ENCODE measurements around the gene VSNL1.

VSNL1 gene

DNA sequence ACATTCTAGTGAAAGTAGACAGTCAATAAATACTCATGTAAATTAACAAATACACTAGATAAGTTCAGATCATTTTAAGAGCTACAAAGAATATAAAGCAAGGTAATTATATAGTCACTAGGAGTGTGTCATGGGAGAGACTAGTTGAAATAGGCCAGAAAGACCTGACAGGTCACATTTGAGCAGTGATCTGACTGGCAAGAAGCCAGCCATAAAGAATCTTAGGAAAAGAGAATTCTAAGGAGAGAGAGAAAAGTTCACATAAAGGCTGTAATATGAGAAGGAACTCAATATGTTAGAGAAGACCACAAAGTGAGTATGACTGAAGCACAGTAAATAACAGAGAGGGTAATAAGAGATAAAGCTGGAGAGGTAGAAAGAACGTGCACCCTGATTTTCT is 31.2 kb downstream of the VSNL1 start:
- in situ Hi-C loops (cut with HindIII; ENCODE audit: low sequenced_read_pairs): no loop called here
- TF ChIP-seq, protein P1, sequence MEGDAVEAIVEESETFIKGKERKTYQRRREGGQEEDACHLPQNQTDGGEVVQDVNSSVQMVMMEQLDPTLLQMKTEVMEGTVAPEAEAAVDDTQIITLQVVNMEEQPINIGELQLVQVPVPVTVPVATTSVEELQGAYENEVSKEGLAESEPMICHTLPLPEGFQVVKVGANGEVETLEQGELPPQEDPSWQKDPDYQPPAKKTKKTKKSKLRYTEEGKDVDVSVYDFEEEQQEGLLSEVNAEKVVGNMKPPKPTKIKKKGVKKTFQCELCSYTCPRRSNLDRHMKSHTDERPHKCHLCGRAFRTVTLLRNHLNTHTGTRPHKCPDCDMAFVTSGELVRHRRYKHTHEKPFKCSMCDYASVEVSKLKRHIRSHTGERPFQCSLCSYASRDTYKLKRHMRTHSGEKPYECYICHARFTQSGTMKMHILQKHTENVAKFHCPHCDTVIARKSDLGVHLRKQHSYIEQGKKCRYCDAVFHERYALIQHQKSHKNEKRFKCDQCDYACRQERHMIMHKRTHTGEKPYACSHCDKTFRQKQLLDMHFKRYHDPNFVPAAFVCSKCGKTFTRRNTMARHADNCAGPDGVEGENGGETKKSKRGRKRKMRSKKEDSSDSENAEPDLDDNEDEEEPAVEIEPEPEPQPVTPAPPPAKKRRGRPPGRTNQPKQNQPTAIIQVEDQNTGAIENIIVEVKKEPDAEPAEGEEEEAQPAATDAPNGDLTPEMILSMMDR (IDR thresholded peaks at IDR 0.05; ENCODE audit: low read depth, low read length): no peak
- DNase-seq (ENCODE audit: low read depth, low spot score): peak; percentile 51
- no peak overlapping the region for H3K4me3 ChIP-seq (ENCODE audit: low read depth, low read length)

DNA sequence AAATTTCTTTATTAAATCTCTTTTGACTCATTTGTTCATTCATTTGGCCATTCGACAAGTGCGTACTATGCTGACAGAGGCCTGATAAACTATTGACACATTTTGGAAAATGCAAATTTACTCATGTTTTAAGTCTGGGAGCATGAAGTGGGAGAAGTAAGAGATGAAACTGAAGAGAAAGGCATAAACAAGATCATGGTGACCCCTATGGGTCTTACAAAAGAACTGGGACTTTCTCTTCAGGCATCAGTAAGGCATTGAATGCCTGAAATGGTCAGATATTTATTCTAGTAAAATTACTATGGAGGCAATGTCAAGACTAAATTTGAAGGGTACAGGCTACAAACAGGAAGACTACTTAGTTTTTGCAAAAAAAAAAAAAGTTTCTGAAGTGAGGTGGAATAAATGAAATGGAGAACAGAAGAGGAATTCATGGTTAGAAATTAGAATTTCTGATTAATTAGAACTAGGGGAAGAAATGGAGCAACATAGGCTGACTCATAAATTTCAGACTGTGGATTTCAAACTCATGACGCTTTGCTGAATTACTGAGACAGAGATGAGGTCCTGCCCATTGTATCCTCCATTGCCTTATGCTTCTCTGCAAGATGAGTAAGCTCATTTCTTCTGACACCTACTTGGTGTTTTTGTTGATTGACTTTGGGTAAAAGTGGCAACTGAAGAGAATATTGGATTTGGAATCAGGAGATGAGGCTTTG is 32.7 kb downstream of the VSNL1 start:
- in situ Hi-C loops (cut with HindIII; ENCODE audit: low sequenced_read_pairs): no loop called here
- no peak overlapping the region for H3K4me3 ChIP-seq (ENCODE audit: low read depth, low read length)

GRCh38 chr2:17573804-17574175 is 33.3 kb downstream of the VSNL1 start:
- TF ChIP-seq, protein P1 (IDR thresholded peaks at IDR 0.05; ENCODE audit: low read depth, low read length): no peak
- peak; percentile 17 for DNase-seq (ENCODE audit: low read depth, low spot score)
- H3K4me3 ChIP-seq (ENCODE audit: low read depth, low read length): no peak overlapping the region
- in situ Hi-C loops (cut with HindIII; ENCODE audit: low sequenced_read_pairs): no loop called here

More for the DNA sequence above, 32.7 kb downstream of the VSNL1 start:
- TF ChIP-seq, protein P1 (IDR thresholded peaks at IDR 0.05; ENCODE audit: low read depth, low read length): peak; percentile 27
- DNase-seq (ENCODE audit: low read depth, low spot score): peak; percentile 33

- no peak overlapping the region for H3K4me3 ChIP-seq (ENCODE audit: low read depth, low read length)
- in situ Hi-C loops (cut with HindIII; ENCODE audit: low sequenced_read_pairs): no loop called here
- TF ChIP-seq, protein P1 (IDR thresholded peaks at IDR 0.05; ENCODE audit: low read depth, low read length): no peak
- DNase-seq (ENCODE audit: low read depth, low spot score): no peak
These were observed 34.0 kb downstream of the VSNL1 start for GRCh38 chr2:17574406-17575073.

DNA sequence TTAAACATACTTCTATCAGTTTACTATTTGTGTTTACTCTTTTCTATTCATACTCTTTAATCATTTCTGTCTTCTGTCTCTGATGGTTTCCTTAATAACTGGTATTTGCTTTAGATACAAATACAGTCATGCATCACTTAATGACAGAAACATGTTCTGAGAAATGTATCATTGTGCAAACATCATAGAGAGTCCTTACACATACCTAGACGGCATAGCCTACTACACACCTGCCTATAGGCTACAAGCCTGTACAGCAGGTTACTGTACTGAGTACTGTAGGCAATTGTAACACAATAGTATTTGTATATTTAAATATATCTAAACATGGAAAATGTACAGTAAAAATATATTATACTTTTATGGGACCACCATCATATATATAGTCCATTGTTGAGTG is 36.3 kb downstream of the VSNL1 start:
- H3K4me3 ChIP-seq (ENCODE audit: low read depth, low read length): no peak overlapping the region
- no peak for DNase-seq (ENCODE audit: low read depth, low spot score)
- in situ Hi-C loops (cut with HindIII; ENCODE audit: low sequenced_read_pairs): no loop called here
- TF ChIP-seq, protein P1 (IDR thresholded peaks at IDR 0.05; ENCODE audit: low read depth, low read length): no peak

DNA sequence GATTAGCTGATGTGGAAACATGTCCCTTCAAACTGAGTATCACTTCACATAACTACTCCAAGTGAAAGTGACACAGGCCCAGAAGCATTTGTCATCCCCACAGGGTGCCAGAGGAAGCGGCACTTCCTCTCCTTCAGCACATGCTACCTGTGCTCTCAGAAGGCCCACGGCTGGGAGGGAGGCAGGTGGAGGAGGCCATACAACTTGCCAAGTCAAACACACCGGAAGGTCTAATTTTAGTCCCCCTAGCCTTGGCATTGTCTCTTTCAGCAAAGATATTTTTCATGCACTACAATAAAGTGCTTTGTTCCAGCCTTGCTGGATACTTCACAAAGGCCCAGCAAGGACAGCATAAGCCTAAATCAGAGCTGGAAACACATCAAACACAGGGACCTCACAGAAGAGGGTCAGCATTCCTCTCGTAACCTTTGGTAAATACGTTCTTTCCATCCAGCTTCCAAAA is 38.0 kb downstream of the VSNL1 start:
- TF ChIP-seq, protein P1 (IDR thresholded peaks at IDR 0.05; ENCODE audit: low read depth, low read length): no peak
- in situ Hi-C loops (cut with HindIII; ENCODE audit: low sequenced_read_pairs): no loop called here
- no peak for DNase-seq (ENCODE audit: low read depth, low spot score)
- no peak overlapping the region for H3K4me3 ChIP-seq (ENCODE audit: low read depth, low read length)
